ENCODE measurements around the gene GRM8. TPM values are rescaled to one million over a fixed set of nuclear protein-coding genes. Genes with fewer than 3 reads are reported as not detected.
A peak's percentile ranks its signal among the peaks of the same experiment; 100 is the strongest.

Gene GRM8
- total RNA-seq, 2 experiments from 2014 or later = not detected

DNA sequence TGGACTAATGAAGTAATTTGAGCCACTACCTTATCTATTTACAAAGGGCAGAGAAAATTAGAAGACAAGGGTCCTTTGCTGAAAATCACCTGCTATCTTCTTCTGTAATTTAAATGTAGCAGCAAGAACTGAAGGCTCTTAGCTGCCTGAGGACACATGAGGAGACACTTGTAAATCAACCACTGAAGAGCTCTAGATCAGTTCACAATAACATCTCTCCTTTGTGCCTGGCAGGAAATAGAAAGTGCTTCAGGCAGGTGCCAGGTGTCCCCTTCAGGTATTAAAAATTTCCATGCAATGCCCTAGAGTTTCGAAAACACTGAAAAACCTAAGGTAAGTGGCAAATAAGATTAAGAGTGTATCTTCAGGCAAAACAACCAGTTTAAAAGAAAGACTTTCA is 474.6 kb downstream of the GRM8 start:
- CTCF ChIA-PET = no interaction called here

GRCh38 chr7:126776498-126776897 is 476.2 kb downstream of the GRM8 start:
- Mint-ChIP-seq H3K4me3 (no peak overlapping the region), H3K27ac (no peak overlapping the region), H3K36me3 (no peaks in the 10 kb centered on the region), H3K27me3 (no peaks in the 10 kb centered on the region), H3K4me1 (no peaks in the 10 kb centered on the region), H3K9me3 (ENCODE audit: low read depth) (no peaks in the 10 kb centered on the region)
- CTCF ChIA-PET = no interaction called here
- DNase-seq (no peak), ATAC-seq (no peak)

More for the DNA sequence above, 474.6 kb downstream of the GRM8 start:
- DNase-seq (no peak), ATAC-seq (no peak)
- Mint-ChIP-seq H3K4me3 (no peak overlapping the region), H3K27ac (no peak overlapping the region), H3K4me1 (no peaks in the 10 kb centered on the region), H3K27me3 (no peaks in the 10 kb centered on the region), H3K36me3 (no peaks in the 10 kb centered on the region), H3K9me3 (ENCODE audit: low read depth) (no peaks in the 10 kb centered on the region)

DNA sequence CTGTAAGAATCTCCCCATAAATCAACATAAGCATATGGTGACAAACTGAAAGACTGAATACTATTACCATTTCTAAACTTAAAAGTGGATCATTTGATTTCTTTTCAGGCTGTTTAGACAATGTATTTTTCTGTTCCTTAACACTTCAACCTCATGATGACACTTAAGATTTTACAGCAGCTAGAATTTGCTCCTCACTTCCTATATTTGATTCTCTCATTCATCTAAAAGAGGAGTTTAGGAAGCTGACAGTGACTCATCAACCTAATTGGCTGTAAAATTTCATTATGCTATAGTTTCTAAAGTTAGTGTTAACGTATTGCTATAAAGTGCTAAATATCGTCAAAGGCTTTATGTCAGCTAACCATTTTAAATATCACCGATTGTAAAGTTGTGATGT is 478.7 kb downstream of the GRM8 start:
- DNase-seq (no peak), ATAC-seq (no peak)
- H3K36me3 Mint-ChIP-seq = no peaks in the 10 kb centered on the region
- H3K27me3 Mint-ChIP-seq = no peaks in the 10 kb centered on the region
- H3K27ac Mint-ChIP-seq = no peak overlapping the region
- H3K4me3 Mint-ChIP-seq = no peak overlapping the region
- H3K9me3 Mint-ChIP-seq (ENCODE audit: low read depth) = no peaks in the 10 kb centered on the region
- CTCF ChIA-PET = no interaction called here
- H3K4me1 Mint-ChIP-seq = no peaks in the 10 kb centered on the region

DNA sequence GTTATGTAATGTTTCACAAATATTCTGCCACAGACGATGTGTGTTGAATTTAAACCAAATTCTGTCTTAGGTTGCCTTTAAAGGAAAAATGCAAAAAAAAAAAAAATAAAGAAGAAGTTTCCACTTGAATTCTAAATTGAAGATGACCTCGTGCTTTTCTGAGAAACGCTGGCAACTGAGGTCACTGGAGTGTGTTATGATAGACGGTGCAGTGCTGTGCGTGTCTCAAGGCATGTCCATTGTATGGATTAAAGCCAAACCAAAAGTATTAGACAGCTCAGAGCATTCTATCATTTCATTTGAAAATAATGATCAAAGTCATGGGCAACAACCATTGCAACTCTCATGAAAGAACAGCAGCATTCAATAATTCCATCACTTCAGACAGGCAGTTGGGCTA is 483.9 kb downstream of the GRM8 start:
- no peaks in the 10 kb centered on the region for H3K4me1 Mint-ChIP-seq
- no peaks in the 10 kb centered on the region for H3K36me3 Mint-ChIP-seq
- CTCF ChIA-PET = no interaction called here
- no peaks in the 10 kb centered on the region for H3K9me3 Mint-ChIP-seq (ENCODE audit: low read depth)
- ATAC-seq = no peak
- no peak for DNase-seq
- no peak overlapping the region for H3K4me3 Mint-ChIP-seq
- no peak overlapping the region for H3K27ac Mint-ChIP-seq
- H3K27me3 Mint-ChIP-seq = no peaks in the 10 kb centered on the region

GRCh38 chr7:126760914-126761577 is 491.7 kb downstream of the GRM8 start:
- Mint-ChIP-seq H3K9me3 (ENCODE audit: low read depth) (no peaks in the 10 kb centered on the region), H3K27me3 (no peaks in the 10 kb centered on the region)
- no peak for ATAC-seq

DNA sequence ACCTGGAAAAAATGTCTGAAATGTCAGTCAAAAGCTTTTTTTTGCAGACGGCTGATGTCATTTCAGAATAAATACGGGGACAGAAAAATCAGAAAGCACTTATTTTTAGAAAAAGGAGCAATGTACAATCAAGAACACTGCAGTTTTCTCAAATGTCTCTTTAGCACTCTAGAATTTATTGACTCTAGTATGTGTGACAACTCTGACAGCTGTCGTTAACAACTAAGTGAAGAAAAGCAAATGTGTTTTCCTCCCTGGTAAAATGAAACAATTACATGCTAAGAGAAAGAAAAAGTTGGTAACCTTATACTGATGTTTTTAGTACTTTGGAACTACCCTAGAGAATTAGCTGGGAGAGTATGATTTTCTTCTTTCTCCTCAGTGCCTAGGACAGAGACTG is 497.4 kb downstream of the GRM8 start:
- H3K4me1 Mint-ChIP-seq = no peaks in the 10 kb centered on the region
- CTCF ChIA-PET = no interaction called here
- no peak overlapping the region for H3K27ac Mint-ChIP-seq
- no peak for ATAC-seq
- no peaks in the 10 kb centered on the region for H3K9me3 Mint-ChIP-seq (ENCODE audit: low read depth)
- H3K4me3 Mint-ChIP-seq = no peak overlapping the region
- H3K36me3 Mint-ChIP-seq = no peaks in the 10 kb centered on the region
- no peak for DNase-seq
- no peaks in the 10 kb centered on the region for H3K27me3 Mint-ChIP-seq

More at GRCh38 chr7:126760914-126761577, 491.7 kb downstream of the GRM8 start:
- Mint-ChIP-seq H3K4me1 (no peaks in the 10 kb centered on the region), H3K4me3 (no peak overlapping the region), H3K27ac (no peak overlapping the region), H3K36me3 (no peaks in the 10 kb centered on the region)
- DNase-seq = no peak
- CTCF ChIA-PET = no interaction called here

- Mint-ChIP-seq H3K36me3 (no peaks in the 10 kb centered on the region), H3K27ac (no peak overlapping the region), H3K4me3 (no peak overlapping the region), H3K9me3 (ENCODE audit: low read depth) (no peaks in the 10 kb centered on the region), H3K4me1 (no peaks in the 10 kb centered on the region), H3K27me3 (no peaks in the 10 kb centered on the region)
- DNase-seq (no peak), ATAC-seq (no peak)
- CTCF ChIA-PET = no interaction called here
Observed at GRCh38 chr7:126750207-126750911, 502.4 kb downstream of the GRM8 start.

DNA sequence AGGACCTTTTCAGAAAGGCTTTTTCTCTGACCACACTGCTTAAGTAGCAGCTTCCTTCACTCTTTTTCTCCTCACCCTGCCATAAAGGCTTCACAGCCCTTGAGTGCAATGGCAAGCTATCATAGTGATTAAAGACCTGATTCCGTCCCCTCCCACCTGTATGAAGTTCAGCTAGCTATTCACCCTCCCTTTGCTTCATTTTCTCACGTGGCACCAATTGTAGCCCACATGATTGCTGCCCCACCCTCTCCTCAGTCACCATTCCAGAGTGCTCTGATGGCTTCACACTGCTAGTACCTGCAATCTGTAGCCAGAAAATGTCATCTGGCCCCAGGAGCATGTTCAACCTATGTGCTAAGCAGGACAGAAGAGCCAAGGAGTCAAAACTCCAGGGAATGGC is 523.8 kb downstream of the GRM8 start:
- Mint-ChIP-seq H3K27me3 (no peaks in the 10 kb centered on the region), H3K4me3 (no peak overlapping the region), H3K4me1 (peaks cover 13% of the 10 kb centered on the region), H3K36me3 (no peaks in the 10 kb centered on the region), H3K27ac (no peak overlapping the region), H3K9me3 (ENCODE audit: low read depth) (no peaks in the 10 kb centered on the region)
- DNase-seq (no peak), ATAC-seq (no peak)
- CTCF ChIA-PET = interaction anchor here (0.8 kb wide), 1 partner anchor 74 kb away, joined by 3 read pairs; no protein-coding TSS in a partner anchor

- Mint-ChIP-seq H3K36me3 (no peaks in the 10 kb centered on the region), H3K4me1 (peaks cover 13% of the 10 kb centered on the region), H3K27me3 (no peaks in the 10 kb centered on the region), H3K27ac (peak overlapping the region; percentile 12), H3K9me3 (ENCODE audit: low read depth) (no peaks in the 10 kb centered on the region), H3K4me3 (no peak overlapping the region)
- peak; percentile 73 for ATAC-seq
- CTCF ChIA-PET = no interaction called here
- peak; percentile 46 for DNase-seq
Observed at GRCh38 chr7:126727930-126728391, 524.8 kb downstream of the GRM8 start.

DNA sequence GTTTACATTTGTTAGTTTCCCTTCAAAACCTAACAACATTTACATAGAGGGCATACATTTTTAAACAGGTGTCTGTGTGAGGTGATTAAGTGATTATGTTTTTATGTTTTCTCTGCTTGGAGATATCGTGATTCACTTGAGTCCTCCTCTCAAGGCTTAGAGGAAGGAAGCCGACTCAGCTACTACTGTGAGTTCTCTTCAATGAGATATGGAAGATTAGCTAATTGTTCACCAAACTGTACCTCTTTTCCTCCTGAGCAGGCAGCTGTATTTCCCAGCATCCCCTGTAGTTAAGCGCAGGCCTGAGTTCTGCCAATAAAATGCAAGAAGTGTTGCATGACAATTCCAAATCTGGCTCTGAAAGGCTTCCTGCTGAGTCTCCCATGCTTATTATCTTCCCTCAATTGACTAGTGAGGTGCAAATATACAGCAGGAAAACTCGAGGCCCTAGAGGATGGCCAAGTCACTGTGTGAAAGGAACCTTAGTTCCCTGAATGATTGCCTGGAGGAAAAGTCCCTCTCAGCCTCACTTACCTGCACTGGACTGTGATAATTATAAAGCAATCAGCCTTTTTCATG is 528.7 kb downstream of the GRM8 start:
- no peak for ATAC-seq
- Mint-ChIP-seq H3K9me3 (ENCODE audit: low read depth) (no peaks in the 10 kb centered on the region), H3K27ac (no peak overlapping the region), H3K4me1 (peaks cover 13% of the 10 kb centered on the region), H3K27me3 (no peaks in the 10 kb centered on the region), H3K4me3 (no peak overlapping the region), H3K36me3 (no peaks in the 10 kb centered on the region)
- no peak for DNase-seq
- CTCF ChIA-PET = no interaction called here

DNA sequence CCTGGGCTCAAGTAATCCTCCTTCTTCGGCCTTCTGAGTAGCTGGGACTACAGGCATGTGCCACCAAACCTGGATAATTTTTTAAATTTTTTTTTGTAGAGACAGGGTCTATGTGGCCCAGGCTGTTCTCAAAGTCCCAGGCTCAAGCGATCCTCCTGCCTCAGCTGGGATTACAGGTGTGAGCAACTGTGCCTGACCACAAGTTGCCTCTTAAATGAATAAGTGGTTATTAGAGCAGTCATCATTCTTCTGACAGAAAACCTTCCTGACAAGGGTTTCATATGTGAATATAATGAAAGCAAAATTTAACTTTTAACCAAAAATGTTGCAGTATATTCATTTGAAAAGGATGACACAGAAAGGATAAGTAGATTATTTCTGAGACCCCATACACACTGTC is 532.5 kb downstream of the GRM8 start:
- Mint-ChIP-seq H3K36me3 (no peaks in the 10 kb centered on the region), H3K27me3 (no peaks in the 10 kb centered on the region), H3K4me1 (no peaks in the 10 kb centered on the region), H3K4me3 (no peak overlapping the region), H3K27ac (no peak overlapping the region), H3K9me3 (ENCODE audit: low read depth) (no peaks in the 10 kb centered on the region)
- CTCF ChIA-PET = no interaction called here
- DNase-seq = no peak
- ATAC-seq = no peak

DNA sequence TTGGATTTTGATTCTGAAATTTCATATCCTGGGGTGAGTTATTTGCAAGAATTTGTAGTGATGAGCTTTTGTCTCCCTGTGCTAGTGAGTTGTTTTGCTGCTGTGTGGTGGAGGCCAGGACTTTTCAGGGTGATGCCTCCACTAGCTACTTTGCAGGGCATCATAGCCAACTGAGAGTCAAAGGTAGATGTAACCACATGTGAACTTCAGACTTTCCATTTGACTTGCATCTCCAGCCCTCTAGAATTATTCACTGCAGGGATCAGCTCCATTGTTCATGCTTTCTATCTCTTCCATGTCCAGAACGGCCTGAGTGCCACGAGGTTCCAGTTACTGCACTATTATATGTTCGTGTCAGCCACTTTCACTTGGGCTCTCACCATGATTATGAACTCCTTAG is 534.3 kb downstream of the GRM8 start:
- H3K4me3 Mint-ChIP-seq = no peak overlapping the region
- CTCF ChIA-PET = no interaction called here
- H3K9me3 Mint-ChIP-seq (ENCODE audit: low read depth) = no peaks in the 10 kb centered on the region
- ATAC-seq (no peak), DNase-seq (no peak)
- no peak overlapping the region for H3K27ac Mint-ChIP-seq
- no peaks in the 10 kb centered on the region for H3K4me1 Mint-ChIP-seq
- H3K36me3 Mint-ChIP-seq = no peaks in the 10 kb centered on the region
- H3K27me3 Mint-ChIP-seq = no peaks in the 10 kb centered on the region

DNA sequence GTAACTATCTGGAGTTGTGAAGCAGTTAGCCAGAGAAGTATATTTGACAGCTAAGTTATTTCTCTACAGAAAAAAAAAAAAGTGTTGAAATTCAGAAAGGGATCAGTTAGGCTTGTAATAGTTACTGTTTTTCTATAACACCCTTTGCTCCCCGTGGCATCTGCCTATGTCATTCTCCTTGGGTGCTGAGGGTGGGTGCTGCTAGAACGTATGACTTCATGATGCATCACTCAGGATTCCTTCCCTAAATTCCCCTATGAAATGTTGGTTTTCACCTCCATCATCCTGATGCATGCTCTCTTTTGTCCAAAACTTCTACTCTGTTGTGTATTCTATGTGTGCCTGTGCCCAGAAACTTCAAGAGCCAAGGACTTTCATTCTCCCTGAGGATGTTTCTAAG is 536.4 kb downstream of the GRM8 start:
- Mint-ChIP-seq H3K4me3 (no peak overlapping the region), H3K27ac (no peak overlapping the region), H3K27me3 (no peaks in the 10 kb centered on the region), H3K36me3 (no peaks in the 10 kb centered on the region), H3K4me1 (no peaks in the 10 kb centered on the region), H3K9me3 (ENCODE audit: low read depth) (no peaks in the 10 kb centered on the region)
- CTCF ChIA-PET = no interaction called here
- no peak for DNase-seq
- no peak for ATAC-seq

DNA sequence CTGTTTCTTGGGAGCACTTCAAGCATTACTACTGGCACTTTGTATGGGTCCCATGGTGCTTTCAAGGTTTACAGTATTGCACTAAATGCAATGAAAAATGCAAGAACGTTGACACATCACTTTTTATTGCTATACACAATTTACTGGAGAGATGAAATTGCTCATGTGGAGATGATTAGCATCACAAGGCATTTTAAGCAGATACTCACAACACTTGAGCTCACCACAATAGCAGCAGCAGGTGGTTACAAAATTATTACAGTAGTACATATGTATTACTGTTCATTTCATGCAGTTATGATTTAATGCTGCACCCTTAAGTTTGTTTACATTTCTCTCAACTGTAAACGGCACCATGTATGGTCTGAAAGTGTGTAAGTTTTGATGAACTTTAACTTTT is 537.7 kb downstream of the GRM8 start:
- Mint-ChIP-seq H3K27me3 (no peaks in the 10 kb centered on the region), H3K27ac (no peak overlapping the region), H3K36me3 (no peaks in the 10 kb centered on the region), H3K4me1 (no peaks in the 10 kb centered on the region), H3K4me3 (no peak overlapping the region), H3K9me3 (ENCODE audit: low read depth) (no peaks in the 10 kb centered on the region)
- CTCF ChIA-PET = no interaction called here
- ATAC-seq (no peak), DNase-seq (no peak)

All from activated CD8-positive, alpha-beta memory T cell treated with anti-CD3 and anti-CD28 coated beads, Interleukin-2, amount 10 ng/mL, durations not matched to agents 7 days and 5 days (primary cell).